Astrocyte (in vitro differentiated cells and primary cell): ENCODE results near the gene CFAP206. TPM values are rescaled to one million over a fixed set of nuclear protein-coding genes. Genes with fewer than 3 reads are reported as not detected.

Source experiments
- DNase-seq: peaks from one replicate; pipeline ENCODE4 v3.0.0-alpha.2; 2010; ENCODE audit warnings: low read depth
- FAIRE-seq: peaks from 2 replicates; lab custom pipeline; 2011; peaks lifted over from hg19 to GRCh38; lab: Jason Lieb, UNC
- H2AFZ ChIP-seq: 2 replicates; pipeline ENCODE4 v1.6.0; 2012; ENCODE audit warnings: low read depth, low read length, inconsistent platforms
- H3K27ac ChIP-seq: 2 replicates; pipeline ENCODE4 v1.5.1; 2011; ENCODE audit warnings: low read depth, low read length, inconsistent platforms
- H3K27me3 ChIP-seq: 2 replicates; pipeline ENCODE4 v1.6.0; 2011; ENCODE audit warnings: low read length, inconsistent platforms; ENCODE audit not compliant: insufficient read depth
- H3K36me3 ChIP-seq: 2 replicates; pipeline ENCODE4 v1.5.1; 2011; ENCODE audit warnings: low read length, inconsistent platforms; ENCODE audit not compliant: insufficient read depth
- H3K4me1 ChIP-seq: 2 replicates; pipeline ENCODE4 v1.5.1; 2011; ENCODE audit warnings: low read length, inconsistent platforms; ENCODE audit not compliant: insufficient read depth
- H3K4me2 ChIP-seq: 2 replicates; pipeline ENCODE4 v1.6.0; 2012; ENCODE audit warnings: low read length, inconsistent platforms
- H3K4me3 ChIP-seq: 2 replicates; pipeline ENCODE4 v1.5.1; 2011; ENCODE audit warnings: low read depth, mild to moderate bottlenecking, low read length, inconsistent platforms; ENCODE audit not compliant: insufficient read depth
- H3K79me2 ChIP-seq: 2 replicates; pipeline ENCODE4 v1.6.0; 2012; ENCODE audit warnings: mild to moderate bottlenecking, low read length, inconsistent platforms; ENCODE audit not compliant: insufficient read depth
- H3K9ac ChIP-seq: 2 replicates; pipeline ENCODE4 v1.6.0; 2012; ENCODE audit warnings: mild to moderate bottlenecking, low read length, inconsistent platforms
- H3K9me3 ChIP-seq: 2 replicates; pipeline ENCODE4 v1.5.1; 2012; ENCODE audit warnings: low read depth, mild to moderate bottlenecking, low read length, inconsistent platforms; ENCODE audit not compliant: insufficient read depth
- H4K20me1 ChIP-seq: 2 replicates; pipeline ENCODE4 v1.6.0; 2012; ENCODE audit warnings: low read length, inconsistent platforms; ENCODE audit not compliant: insufficient read depth
- H3K27ac Mint-ChIP-seq: one replicate; pipeline ENCODE4 v1.8.0; 2021; ENCODE audit warnings: mild to moderate bottlenecking, mixed read lengths; ENCODE audit not compliant: unreplicated experiment
- H3K27me3 Mint-ChIP-seq: one replicate; pipeline ENCODE4 v1.8.0; 2021; ENCODE audit warnings: low read depth, mixed read lengths; ENCODE audit not compliant: unreplicated experiment
- H3K36me3 Mint-ChIP-seq: one replicate; pipeline ENCODE4 v1.8.0; 2021; ENCODE audit warnings: low read depth, mixed read lengths; ENCODE audit not compliant: unreplicated experiment
- H3K4me1 Mint-ChIP-seq: one replicate; pipeline ENCODE4 v1.8.0; 2021; ENCODE audit warnings: low read depth, mixed read lengths; ENCODE audit not compliant: unreplicated experiment
- H3K4me3 Mint-ChIP-seq: one replicate; pipeline ENCODE4 v1.8.0; 2021; ENCODE audit warnings: mild to moderate bottlenecking, moderate library complexity, mixed read lengths; ENCODE audit not compliant: unreplicated experiment
- H3K9me3 Mint-ChIP-seq: one replicate; pipeline ENCODE4 v1.8.0; 2021; ENCODE audit warnings: mild to moderate bottlenecking, mixed read lengths; ENCODE audit not compliant: unreplicated experiment
- EZH2 ChIP-seq: IDR thresholded peaks from 2 replicates; pipeline ENCODE4 v1.6.1; 2012; ENCODE audit warnings: mild to moderate bottlenecking, low read length, inconsistent platforms; ENCODE audit not compliant: insufficient read depth
- total RNA-seq: library from RNA; stranded (reverse); gene quantifications from 2 replicates; pipeline ENCODE4 v1.2.1, GENCODE V29; 2021
- TF ChIP-seq, protein P1 (sequence below): IDR thresholded peaks from 2 replicates; pipeline ENCODE4 v1.5.1; 2011; ENCODE audit warnings: low read depth, mild to moderate bottlenecking, inconsistent platforms, low read length, moderate library complexity; ENCODE audit not compliant: insufficient read depth

Gene CFAP206
- total RNA-seq, 1 donor from 2014 or later = 0.79 TPM

DNA sequence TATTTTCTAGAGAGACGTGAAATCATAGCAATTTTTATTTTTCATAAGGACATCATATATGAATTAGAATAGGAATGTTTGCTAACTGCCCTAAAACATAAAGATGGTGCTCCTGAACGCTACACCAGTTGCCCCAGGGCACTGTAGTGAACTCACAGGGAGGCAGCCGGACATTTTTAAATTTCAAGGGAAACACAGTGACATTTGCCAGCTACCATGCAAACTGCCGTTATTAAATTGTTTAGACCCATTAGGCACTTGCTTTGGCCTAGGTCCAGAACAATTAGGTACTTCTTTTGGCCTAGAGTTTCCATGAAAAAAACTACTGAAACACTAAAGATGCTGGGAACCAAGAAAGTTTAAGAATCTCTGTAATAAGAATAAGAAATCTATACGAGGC lies 24.9 kb upstream of the CFAP206 start:
- Mint-ChIP-seq H3K27me3 (no peaks in the 10 kb centered on the region), H3K4me1 (no peaks in the 10 kb centered on the region), H3K4me3 (no peak overlapping the region), H3K36me3 (peaks cover 3% of the 10 kb centered on the region), H3K9me3 (no peaks in the 10 kb centered on the region), H3K27ac (no peak overlapping the region)
- DNase-seq = no peak
- TF ChIP-seq, protein P1, sequence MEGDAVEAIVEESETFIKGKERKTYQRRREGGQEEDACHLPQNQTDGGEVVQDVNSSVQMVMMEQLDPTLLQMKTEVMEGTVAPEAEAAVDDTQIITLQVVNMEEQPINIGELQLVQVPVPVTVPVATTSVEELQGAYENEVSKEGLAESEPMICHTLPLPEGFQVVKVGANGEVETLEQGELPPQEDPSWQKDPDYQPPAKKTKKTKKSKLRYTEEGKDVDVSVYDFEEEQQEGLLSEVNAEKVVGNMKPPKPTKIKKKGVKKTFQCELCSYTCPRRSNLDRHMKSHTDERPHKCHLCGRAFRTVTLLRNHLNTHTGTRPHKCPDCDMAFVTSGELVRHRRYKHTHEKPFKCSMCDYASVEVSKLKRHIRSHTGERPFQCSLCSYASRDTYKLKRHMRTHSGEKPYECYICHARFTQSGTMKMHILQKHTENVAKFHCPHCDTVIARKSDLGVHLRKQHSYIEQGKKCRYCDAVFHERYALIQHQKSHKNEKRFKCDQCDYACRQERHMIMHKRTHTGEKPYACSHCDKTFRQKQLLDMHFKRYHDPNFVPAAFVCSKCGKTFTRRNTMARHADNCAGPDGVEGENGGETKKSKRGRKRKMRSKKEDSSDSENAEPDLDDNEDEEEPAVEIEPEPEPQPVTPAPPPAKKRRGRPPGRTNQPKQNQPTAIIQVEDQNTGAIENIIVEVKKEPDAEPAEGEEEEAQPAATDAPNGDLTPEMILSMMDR = no peak
- TF ChIP-seq EZH2 = no peak
- no peak for FAIRE-seq
- Histone ChIP-seq H3K9me3 (no peaks in the 10 kb centered on the region), H3K4me1 (no peaks in the 10 kb centered on the region), H3K4me3 (no peak overlapping the region), H3K79me2 (no peaks in the 10 kb centered on the region), H3K36me3 (no peaks in the 10 kb centered on the region), H3K27ac (no peak overlapping the region), H3K4me2 (no peak overlapping the region), H3K9ac (no peak overlapping the region), H3K27me3 (no peaks in the 10 kb centered on the region), H4K20me1 (no peaks in the 10 kb centered on the region), H2AFZ (no peak overlapping the region)

DNA sequence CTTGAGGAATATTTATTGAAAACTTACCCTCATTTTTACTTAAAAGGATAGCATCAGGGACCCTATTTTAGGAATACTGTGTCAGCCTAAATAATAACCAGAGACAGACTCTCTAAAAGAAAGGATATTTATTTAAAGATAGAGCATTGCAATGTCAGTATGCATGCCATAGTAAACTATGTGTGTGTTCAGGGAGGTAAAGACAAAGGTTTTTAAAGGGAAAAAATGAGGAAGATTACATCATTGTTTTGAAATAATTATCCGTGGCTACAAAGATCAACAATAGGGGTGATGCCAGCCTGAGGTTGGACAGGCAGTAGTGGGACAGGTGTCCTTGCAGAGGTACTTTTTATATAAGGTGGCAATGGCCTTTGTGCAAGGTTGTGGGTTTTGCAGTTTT lies 23.7 kb upstream of the CFAP206 start:
- Mint-ChIP-seq H3K27me3 (no peaks in the 10 kb centered on the region), H3K4me3 (no peak overlapping the region), H3K9me3 (no peaks in the 10 kb centered on the region), H3K27ac (no peak overlapping the region), H3K4me1 (no peaks in the 10 kb centered on the region), H3K36me3 (peaks cover 1% of the 10 kb centered on the region)
- Histone ChIP-seq H3K9me3 (no peaks in the 10 kb centered on the region), H3K9ac (no peak overlapping the region), H3K4me3 (no peak overlapping the region), H4K20me1 (no peaks in the 10 kb centered on the region), H3K27ac (no peak overlapping the region), H3K4me1 (no peaks in the 10 kb centered on the region), H3K79me2 (no peaks in the 10 kb centered on the region), H3K27me3 (no peaks in the 10 kb centered on the region), H3K4me2 (no peak overlapping the region), H2AFZ (no peak overlapping the region), H3K36me3 (no peaks in the 10 kb centered on the region)
- FAIRE-seq = no peak
- TF ChIP-seq EZH2 = no peak
- TF ChIP-seq, protein P1 = no peak
- no peak for DNase-seq

DNA sequence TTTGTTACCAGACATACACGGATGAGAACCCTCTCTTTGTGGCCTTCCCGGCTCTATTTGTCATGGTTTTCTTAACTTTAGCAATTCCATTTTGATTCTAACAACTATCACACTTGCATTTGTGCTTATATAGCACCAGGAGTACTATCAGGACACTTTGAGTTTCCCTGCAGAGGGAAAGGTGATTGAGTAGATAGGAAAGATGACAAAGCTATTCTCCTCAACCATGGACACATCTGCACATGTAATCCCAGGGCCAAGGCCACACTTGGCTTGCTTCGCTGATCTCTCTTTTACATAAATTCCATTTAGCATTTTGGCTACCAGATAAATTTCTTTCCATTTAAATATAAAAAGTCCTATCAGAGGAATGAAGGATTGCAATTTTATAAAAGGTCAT lies 23.3 kb upstream of the CFAP206 start:
- no peaks in the 10 kb centered on the region for H3K9me3 ChIP-seq
- Mint-ChIP-seq H3K9me3 (no peaks in the 10 kb centered on the region), H3K27me3 (no peaks in the 10 kb centered on the region), H3K36me3 (no peaks in the 10 kb centered on the region), H3K4me1 (no peaks in the 10 kb centered on the region), H3K4me3 (no peak overlapping the region), H3K27ac (no peak overlapping the region)
- H3K4me1 ChIP-seq = no peaks in the 10 kb centered on the region
- TF ChIP-seq, protein P1 = no peak
- TF ChIP-seq EZH2 = no peak
- H3K4me3 ChIP-seq = no peak overlapping the region
- no peak overlapping the region for H3K27ac ChIP-seq
- FAIRE-seq = no peak
- no peaks in the 10 kb centered on the region for H3K36me3 ChIP-seq
- H3K79me2 ChIP-seq = no peaks in the 10 kb centered on the region
- no peak overlapping the region for H2AFZ ChIP-seq
- no peak overlapping the region for H3K4me2 ChIP-seq
- H3K27me3 ChIP-seq = no peaks in the 10 kb centered on the region
- no peaks in the 10 kb centered on the region for H4K20me1 ChIP-seq
- no peak for DNase-seq
- H3K9ac ChIP-seq = no peak overlapping the region
